Mucosa of rectum (tissue), 2 donors: ENCODE measurements around the gene ISOC2.
"Not testable (repeated sequence)": the region's sequence is repeated elsewhere in the genome, so short reads cannot be mapped to it uniquely, and the experiment has no call there.

Source experiments
- H3K27ac ChIP-seq, 2 donors: one replicate each; pipeline ENCODE4 v1.7.0; 2013; ENCODE audit warnings: inconsistent platforms in 2 of 2, low read depth in 2 of 2, low read length in 2 of 2
- H3K27me3 ChIP-seq, 2 donors: one replicate each; pipeline ENCODE4 v1.7.0; 2013; ENCODE audit warnings: low read length in 2 of 2; ENCODE audit not compliant: control insufficient read depth in 2 of 2, insufficient read depth in 2 of 2
- H3K36me3 ChIP-seq, 2 donors: one replicate each; pipeline ENCODE4 v1.7.0; 2013; ENCODE audit warnings: low read length in 2 of 2; ENCODE audit not compliant: control insufficient read depth in 2 of 2, insufficient read depth in 2 of 2
- H3K4me1 ChIP-seq, 2 donors: one replicate each; pipeline ENCODE4 v1.7.0; 2013; ENCODE audit warnings: low read length in 2 of 2, mild to moderate bottlenecking in 1 of 2; ENCODE audit not compliant: control insufficient read depth in 2 of 2, insufficient read depth in 2 of 2
- H3K4me3 ChIP-seq, 2 donors: one replicate each; pipeline ENCODE4 v1.7.0; 2013; ENCODE audit warnings: low read length in 2 of 2
- H3K9ac ChIP-seq, 2 donors: one replicate each; pipeline ENCODE4 v1.7.0; 2013; ENCODE audit warnings: low read length in 2 of 2, low read depth in 1 of 2, mild to moderate bottlenecking in 1 of 2
- H3K9me3 ChIP-seq, 2 donors: one replicate each; pipeline ENCODE4 v1.7.0; 2013; ENCODE audit warnings: low read length in 2 of 2; ENCODE audit not compliant: control insufficient read depth in 2 of 2
- donor health status: healthy.
- donor health status: Normal muscosa, but diverticular disease.

ISOC2 gene

DNA sequence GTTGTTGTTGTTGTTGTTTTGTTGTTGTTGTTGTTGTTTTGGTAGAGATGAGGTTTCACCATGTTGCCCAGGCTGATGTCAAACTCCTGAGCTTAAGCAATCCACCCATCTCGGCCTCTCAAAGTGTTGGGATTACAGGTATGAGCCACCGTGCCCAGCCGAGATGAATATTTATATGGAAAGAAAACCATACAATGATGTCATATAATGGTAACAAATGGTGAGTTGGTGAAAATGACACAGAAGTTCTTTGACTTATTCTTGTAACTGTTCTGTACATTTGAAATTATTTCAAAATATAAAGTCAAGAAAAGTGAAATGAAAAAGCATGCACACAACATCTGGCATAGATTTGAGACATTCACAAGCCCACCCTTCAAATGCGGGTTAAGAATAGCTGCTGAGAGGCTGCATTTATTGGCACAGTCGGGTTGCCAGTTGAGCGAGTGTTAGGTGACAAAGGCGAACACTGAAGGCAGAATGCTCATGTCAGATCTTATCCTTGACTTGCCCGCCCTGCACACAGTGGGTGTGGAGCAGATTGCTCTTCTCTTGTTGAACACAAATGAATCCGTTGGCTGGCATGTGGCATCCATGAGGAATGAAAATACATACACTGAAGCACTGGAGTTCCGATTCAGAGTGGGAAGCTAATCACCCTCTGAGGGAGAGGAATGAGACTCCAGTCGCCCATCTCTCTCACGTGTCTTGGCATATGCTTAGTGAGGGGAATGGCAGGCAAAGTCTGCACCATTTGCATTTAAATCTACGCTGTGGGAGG is 38.0 kb downstream of the ISOC2 start:
- no peaks in the 10 kb centered on the region for H3K9me3 ChIP-seq
- H3K4me1 ChIP-seq = no peaks in the 10 kb centered on the region
- no peak overlapping the region for H3K27ac ChIP-seq
- H3K9ac ChIP-seq = no peak overlapping the region
- no peaks in the 10 kb centered on the region for H3K36me3 ChIP-seq
- no peak overlapping the region for H3K4me3 ChIP-seq
- H3K27me3 ChIP-seq = peaks cover 0 to 2% of the 10 kb centered on the region in 2 donors

DNA sequence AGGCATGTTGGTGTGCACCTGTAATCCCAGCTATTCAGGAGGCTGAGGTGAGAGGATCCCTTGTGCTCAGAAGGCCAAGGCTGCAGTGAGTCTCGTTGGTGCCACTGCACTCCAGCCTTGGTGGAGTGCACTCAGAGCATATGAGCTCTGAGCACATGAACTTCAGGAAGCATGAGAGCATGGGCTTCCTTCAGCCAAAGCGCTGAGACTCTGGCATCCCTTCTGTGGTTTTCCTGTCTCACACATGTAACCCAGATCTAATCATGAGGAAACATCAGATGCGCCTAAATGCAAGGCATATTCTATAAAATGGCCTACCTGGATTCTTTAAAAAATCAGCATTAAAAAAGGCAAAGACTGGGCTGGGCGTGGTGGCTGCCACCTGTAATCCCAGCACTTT is 40.2 kb downstream of the ISOC2 start:
- H3K27me3 ChIP-seq, H3K36me3 ChIP-seq, H3K27ac ChIP-seq, H3K9me3 ChIP-seq, H3K4me3 ChIP-seq, H3K9ac ChIP-seq, H3K4me1 ChIP-seq: not testable (repeated sequence)

DNA sequence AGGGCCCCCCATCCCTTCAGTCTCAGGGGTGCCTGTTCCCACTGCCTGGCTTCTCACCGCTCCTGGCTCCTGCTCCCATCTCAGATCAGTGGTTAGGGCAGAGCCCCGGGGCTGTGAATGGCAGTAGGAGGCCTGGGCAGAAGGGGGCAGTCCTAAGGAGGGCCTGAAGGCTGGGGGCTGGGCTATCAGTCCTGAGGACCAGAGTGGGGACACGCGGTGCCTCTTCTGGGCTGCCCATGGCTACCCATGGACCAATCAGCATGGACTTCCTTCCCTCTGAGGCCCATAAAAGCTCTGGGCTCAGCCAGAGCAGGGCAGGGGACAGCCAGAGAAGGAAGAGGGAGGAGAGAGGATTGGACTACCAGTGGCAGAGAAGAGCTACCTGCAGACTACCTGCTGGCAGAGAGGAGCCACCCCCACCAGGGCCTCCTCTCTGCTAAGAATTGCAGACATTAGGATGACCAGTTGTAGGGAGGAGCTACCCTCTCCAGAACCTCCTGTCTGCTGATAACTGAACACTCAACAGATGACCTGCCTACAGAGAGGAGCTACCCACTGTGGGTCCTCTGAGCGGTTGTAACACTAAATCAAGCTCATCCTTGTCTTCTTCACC is 41.7 kb downstream of the ISOC2 start:
- no peak overlapping the region for H3K4me3 ChIP-seq

DNA sequence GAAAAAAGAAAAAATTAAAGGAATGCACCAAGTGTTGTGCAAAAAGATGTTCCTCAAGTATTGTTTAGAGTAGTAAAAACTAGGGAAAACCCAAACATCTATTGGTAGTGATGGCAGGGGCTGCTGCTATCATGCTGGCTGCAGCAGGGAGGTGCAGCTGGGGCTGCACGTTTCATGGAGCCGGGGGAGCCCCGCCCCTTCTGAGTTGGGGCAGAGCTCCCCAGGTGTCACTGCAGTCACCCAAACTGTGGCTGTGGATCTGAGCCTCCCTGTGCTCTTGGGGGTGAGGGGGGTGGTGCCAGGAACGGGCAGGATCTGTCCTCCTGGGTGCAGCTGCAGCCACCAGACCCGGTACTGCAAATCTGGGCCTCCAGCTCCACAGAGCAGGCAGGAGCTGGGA is 42.3 kb downstream of the ISOC2 start:
- no peak overlapping the region for H3K27ac ChIP-seq
- H3K27me3 ChIP-seq = no peaks in the 10 kb centered on the region
- no peaks in the 10 kb centered on the region for H3K4me1 ChIP-seq
- no peak overlapping the region for H3K9ac ChIP-seq
- no peaks in the 10 kb centered on the region for H3K36me3 ChIP-seq
- H3K4me3 ChIP-seq = no peak overlapping the region
- H3K9me3 ChIP-seq = no peaks in the 10 kb centered on the region

More for the DNA sequence above, 41.7 kb downstream of the ISOC2 start:
- no peaks in the 10 kb centered on the region for H3K36me3 ChIP-seq
- H3K27me3 ChIP-seq = no peaks in the 10 kb centered on the region
- H3K27ac ChIP-seq = no peak overlapping the region
- H3K9ac ChIP-seq = no peak overlapping the region
- no peaks in the 10 kb centered on the region for H3K9me3 ChIP-seq
- no peaks in the 10 kb centered on the region for H3K4me1 ChIP-seq

DNA sequence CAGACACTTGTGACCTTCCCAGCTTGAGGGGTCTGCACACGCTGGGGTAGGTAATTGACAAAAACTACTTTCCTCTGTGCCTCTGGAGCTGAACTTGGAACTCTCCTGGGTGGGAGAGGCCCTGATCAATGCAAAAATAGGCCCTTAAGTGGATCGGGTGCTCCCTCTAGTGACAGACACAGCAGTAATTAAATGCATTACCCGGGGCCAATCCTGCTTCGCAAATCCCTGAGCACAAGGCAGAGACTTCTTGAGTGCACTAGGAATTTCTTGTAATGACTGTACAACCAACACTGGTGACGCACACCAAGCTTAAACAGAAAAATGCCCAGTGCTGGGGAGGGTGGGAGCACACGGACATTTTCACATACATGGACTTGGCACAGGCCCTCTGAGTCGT is 43.3 kb downstream of the ISOC2 start:
- H3K36me3 ChIP-seq = no peaks in the 10 kb centered on the region
- no peak overlapping the region for H3K9ac ChIP-seq
- H3K9me3 ChIP-seq = no peaks in the 10 kb centered on the region
- H3K4me1 ChIP-seq = no peaks in the 10 kb centered on the region
- no peaks in the 10 kb centered on the region for H3K27me3 ChIP-seq
- no peak overlapping the region for H3K4me3 ChIP-seq
- H3K27ac ChIP-seq = no peak overlapping the region

DNA sequence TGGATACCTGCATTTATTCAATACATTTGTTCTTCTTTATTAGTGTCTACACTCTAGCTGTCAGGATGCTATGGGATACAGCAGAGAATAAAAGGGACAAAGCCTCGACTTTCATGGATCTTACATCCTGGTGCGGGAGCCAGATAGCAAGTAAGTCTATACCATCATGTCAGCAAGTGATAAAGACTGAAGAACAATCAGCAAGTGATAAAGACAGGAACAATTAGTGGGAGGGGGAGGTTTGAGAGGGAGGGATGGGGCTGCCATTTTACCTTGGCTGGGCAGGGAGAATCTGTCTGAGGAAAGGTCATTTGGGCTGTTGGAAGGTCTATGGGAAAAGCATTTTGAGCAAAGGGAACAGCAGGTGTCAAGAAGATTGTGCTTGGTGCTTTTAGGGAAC is 51.3 kb downstream of the ISOC2 start:
- H3K27me3 ChIP-seq = no peaks in the 10 kb centered on the region
- H3K9ac ChIP-seq = no peak overlapping the region
- H3K4me3 ChIP-seq = no peak overlapping the region
- H3K27ac ChIP-seq = no peak overlapping the region
- H3K9me3 ChIP-seq = no peaks in the 10 kb centered on the region
- peaks cover 0 to 3% of the 10 kb centered on the region in 2 donors for H3K36me3 ChIP-seq
- H3K4me1 ChIP-seq = peaks cover 13 to 14% of the 10 kb centered on the region in 2 donors

DNA sequence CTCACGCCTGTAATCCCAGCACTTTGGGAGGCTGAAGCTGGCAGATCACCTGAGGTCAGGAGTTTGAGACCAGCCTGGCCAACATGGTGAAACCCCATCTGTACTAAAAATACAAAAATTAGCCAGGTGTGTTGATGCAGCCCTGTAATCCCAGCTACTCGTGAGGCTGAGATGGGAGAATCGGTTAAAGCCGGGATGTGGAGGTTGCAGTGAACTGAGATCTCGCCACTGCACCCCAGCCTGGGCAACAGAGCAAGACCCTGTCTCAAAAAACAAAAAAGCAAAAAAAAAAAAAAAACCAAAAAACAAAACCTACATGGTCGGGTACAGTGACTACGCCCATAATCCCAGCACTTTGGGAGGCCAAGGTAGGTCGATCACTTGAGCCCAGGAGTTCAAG is 52.3 kb downstream of the ISOC2 start:
- H3K27ac ChIP-seq, H3K36me3 ChIP-seq, H3K9me3 ChIP-seq, H3K9ac ChIP-seq, H3K4me3 ChIP-seq, H3K27me3 ChIP-seq: not testable (repeated sequence)
- peaks cover 13 to 14% of the 10 kb centered on the region in 2 donors for H3K4me1 ChIP-seq

DNA sequence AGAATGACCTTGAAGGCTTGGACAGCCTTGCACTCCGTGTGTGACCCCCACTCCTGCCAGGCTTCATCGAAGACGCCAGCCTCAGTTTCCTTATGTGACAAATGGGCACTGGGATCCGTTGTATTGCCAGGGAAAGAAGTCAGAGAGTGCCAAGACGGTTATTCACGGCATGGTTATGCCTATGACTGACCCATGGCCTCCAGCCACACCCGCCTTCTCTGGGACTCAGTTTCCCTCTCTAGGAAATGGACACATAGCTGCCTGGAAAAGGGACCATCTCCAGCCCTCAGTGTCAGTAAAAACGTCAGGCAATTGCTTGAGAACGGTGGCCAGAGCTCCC is 52.9 kb downstream of the ISOC2 start:
- no peaks in the 10 kb centered on the region for H3K9me3 ChIP-seq
- H3K36me3 ChIP-seq = peaks cover 0 to 9% of the 10 kb centered on the region in 2 donors
- peak overlapping the region; percentile 98 for H3K27ac ChIP-seq
- peak overlapping the region; percentile 20 to 70 for H3K9ac ChIP-seq
- H3K4me1 ChIP-seq = peaks cover 13 to 14% of the 10 kb centered on the region in 2 donors
- peak overlapping the region; percentile 60 to 86 for H3K4me3 ChIP-seq
- no peaks in the 10 kb centered on the region for H3K27me3 ChIP-seq

DNA sequence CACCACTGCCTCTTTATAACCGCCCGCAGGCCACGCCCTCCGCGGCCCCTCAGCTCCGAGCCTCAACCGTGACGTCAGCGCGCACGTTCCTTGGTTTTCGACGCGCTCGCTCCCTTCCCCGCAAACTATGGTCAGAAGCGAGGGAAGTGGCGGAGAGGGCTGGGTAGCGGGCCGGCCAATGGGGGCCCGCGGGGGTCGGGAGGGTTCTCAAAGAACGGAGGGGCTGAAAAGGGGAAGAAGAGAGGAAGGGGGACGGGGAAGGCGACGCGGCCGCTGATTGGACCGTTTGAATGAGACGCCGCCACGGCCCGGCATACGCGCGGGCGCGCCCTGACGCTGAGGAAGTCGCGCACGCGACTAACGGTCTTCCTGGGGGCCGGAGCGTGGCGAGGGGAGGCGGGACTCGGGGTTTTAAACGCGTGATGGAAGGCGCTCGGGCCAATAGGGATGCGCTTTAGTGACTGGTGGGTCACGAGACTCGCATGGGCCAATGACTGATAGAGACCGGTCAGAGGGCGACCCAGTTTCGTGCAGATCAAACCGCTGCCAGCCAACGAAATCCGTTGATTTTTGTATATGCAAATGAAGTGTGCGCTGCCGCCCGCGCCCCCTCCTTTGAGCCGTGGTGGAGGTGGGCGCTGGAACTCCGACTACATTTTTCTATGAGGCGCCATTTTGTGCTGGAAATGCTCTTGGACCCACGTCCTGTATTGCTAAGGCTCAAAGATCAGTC is 53.5 kb downstream of the ISOC2 start:
- Histone ChIP-seq H3K9me3 (no peaks in the 10 kb centered on the region), H3K9ac (peak overlapping the region; percentile 75 to 81)

DNA sequence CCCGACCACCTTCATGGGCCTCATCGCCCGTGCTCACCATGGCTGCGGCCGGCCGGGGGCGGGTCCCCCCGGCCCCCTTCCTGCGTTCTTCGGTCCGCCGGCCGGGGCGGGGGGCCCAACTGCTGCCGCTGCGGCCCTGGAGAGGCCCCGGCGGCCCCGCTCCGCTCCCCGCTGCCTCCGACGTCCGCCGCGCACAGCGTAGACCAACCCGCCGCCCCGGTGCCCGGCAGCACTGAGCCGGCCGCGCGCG is 54.0 kb downstream of the ISOC2 start, which contains the start of gene UBE2S:
UBE2S (minus strand) TSS at position 239 of the 250 bp plus-strand sequence; CDS start at position 40, 199 bp downstream.
- peak within 1 kb of the TSS; percentile 75 to 81 for H3K9ac ChIP-seq
- not testable (repeated sequence) for H3K27me3 ChIP-seq, H3K9me3 ChIP-seq
- peak within 1 kb of the TSS; percentile 98 for H3K27ac ChIP-seq
- peak within 1 kb of the TSS; percentile 60 to 86 for H3K4me3 ChIP-seq
- peaks cover 2 to 18% of the 10 kb centered on the region in 2 donors for H3K36me3 ChIP-seq
- peaks cover 13 to 14% of the 10 kb centered on the region in 2 donors for H3K4me1 ChIP-seq

More for the DNA sequence above, 53.5 kb downstream of the ISOC2 start:
- H3K27ac ChIP-seq = peak overlapping the region; percentile 98
- peak overlapping the region; percentile 60 to 86 for H3K4me3 ChIP-seq
- no peaks in the 10 kb centered on the region for H3K27me3 ChIP-seq
- peaks cover 0 to 13% of the 10 kb centered on the region in 2 donors for H3K36me3 ChIP-seq
- H3K4me1 ChIP-seq = peaks cover 13 to 14% of the 10 kb centered on the region in 2 donors
